Limb (tissue), 2 donors: Measurements from ENCODE around the gene COL23A1.

Experiments
- DNase-seq, 2 donors: peaks; one replicate each; pipeline ENCODE4 v3.0.0-alpha.2; 2016; ENCODE audit errors: extremely low spot score in 2 of 2

COL23A1 gene

GRCh38 chr5:178590141-178590923 lies at the start of gene COL23A1:
Gene COL23A1 (minus strand): TSS chr5:178590393.
- DNase-seq, result peak; percentile 69 to 84

GRCh38 chr5:178637356-178638074 lies 47.3 kb upstream of the COL23A1 start:
- no peak for DNase-seq

DNA sequence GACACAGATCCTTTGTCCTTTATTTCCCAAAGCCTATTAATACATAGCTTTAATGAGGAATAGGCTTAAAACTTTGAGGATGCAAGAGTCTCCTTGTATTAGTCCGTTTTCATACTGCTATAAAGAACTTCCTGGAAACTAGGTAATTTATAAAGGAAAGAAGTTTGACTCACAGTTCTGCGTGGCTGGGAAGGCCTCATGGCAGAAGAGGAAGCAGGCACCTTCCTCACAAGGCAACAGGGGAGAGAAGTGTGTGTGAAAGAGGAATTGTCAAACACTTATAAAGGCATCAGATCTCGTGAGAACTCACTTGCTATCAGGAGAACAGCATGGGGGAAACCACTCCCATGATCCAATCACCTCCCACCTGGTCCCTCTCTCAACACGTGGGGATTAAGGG lies 42.1 kb upstream of the COL23A1 start:
- DNase-seq, result no peak

- no peak for DNase-seq
These were observed 40.8 kb upstream of the COL23A1 start for GRCh38 chr5:178630951-178631350.

GRCh38 chr5:178630475-178630930 lies 40.3 kb upstream of the COL23A1 start:
- no peak for DNase-seq

- no peak for DNase-seq
These were observed 37.0 kb upstream of the COL23A1 start for GRCh38 chr5:178627259-178627598.

DNA sequence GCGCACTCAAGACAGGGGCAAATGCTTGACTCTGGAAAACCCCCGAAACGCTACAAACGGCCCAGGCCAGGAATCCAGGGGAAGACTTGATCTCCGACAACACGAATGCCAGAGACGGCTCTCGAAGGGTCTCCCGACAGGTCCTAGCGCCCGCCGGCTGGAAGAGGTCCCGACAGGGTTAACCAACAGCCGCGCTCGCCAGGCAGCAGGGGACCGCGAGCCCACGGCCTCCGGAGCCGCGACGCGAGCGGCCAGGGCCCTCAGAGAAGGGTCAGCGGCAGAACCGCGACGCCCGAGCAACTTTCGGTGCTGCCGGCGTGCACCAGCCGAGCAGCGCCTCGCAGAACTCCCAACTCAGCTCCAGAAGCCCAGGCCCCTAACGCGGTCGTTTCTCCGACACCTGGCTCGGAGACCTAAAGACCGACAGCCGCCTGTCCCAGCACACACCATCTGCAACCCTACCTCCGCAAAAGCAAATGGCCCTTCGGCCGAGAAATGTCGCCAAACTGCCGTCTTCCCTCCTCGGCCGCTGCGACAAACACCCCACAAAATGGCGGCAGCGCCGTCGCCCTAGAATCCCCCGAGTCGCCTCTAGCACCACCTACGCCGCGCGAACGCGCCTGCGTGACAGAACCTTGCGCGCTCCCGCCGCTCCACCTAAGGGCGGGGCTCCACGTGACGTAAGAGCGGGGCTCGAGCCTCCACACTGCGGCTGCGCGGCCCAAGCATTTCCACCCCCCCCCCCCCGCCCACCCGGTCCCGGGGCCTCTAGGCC lies 36.5 kb upstream of the COL23A1 start, which contains the start of gene CLK4:
Gene CLK4 (minus strand): TSS at position 567 of the 775 bp plus-strand sequence. CDS start 3,634 bp downstream, outside the sequence.
- DNase-seq, result peak; percentile 94 to 99

DNA sequence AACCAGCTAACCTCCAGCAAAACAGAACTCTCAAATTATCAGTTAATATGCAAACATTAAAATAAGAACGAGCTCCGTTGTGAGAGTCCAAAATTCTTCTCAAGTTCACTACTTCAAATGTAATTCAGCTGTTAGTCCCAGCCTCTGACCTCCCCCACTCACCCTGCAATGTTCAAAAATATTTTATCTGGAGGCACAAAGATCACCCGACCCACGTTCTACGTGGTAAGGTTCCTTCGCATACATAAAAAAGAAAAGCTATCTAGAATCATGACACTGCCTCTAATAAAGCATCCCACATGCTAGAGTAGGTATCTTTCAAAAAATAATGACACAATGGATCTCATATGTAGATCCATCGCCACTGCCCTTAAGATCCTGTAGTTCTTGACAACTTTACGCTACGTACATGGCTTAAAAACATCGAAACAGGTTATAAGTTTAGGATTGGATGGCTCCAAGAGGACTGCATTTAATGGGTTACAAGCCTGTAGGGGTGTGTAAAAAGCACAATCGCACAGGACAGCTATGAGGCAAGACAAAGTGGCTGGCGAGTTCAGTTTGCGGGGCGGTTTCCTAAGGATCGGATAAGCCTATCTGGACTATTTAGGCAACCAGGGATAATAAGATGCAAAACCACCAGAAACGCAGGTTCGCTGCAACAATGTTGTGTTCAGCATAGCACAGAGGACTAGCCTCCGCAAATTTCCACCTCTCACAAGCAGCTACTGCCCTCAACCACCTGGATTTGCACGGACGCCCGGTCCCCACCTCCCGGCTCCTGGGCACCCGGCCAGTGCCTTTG lies 35.7 kb upstream of the COL23A1 start:
- DNase-seq, result peak in 1 of 2 donors; percentile 10

- no peak for DNase-seq
These were observed 34.7 kb upstream of the COL23A1 start for GRCh38 chr5:178624631-178625546.

DNA sequence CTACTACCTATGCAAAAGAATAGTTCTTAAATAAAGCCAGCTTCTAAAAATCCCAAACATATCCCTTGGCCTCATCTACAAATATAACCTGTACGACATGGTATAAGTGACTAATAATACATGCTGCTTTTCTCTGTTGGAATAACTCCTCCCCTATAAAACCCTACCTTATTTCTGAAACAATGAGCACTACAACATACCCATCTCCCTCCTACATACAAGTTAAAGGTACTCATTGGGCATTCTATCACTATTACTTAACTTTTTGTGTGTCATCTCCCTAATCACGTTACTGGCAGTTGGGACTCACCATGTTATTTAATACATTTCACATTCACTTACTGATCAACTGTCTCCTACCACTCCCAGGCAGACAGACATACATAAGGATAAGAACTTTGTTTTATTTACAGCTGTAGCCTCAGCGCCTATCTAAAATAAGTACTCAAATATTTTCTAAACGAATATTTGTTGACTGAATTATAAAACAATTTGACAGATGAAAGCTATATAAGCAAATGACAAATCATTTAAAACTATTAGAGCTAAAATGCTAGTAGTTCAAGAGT lies 32.6 kb upstream of the COL23A1 start:
- no peak for DNase-seq

DNA sequence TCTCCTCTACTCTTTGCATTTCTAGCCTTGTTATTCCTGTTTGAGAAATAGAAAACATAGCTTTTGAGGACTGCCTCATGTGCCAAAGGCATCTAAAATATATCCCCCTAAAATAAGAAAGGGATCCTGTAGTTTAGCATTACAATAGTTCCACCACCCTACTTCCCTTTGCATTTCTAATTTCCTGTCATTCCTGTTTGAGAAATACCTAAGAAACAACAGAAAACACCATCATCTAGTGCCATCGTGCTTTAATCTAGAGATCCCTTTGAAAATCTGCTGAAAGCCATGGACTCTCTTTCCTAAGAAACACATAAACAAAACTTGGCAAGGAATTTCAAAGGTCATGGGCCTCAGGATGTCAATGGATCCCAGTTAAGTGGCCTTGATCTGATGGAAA lies 29.2 kb upstream of the COL23A1 start:
- no peak for DNase-seq

GRCh38 chr5:178612299-178612698 lies 22.1 kb upstream of the COL23A1 start:
- no peak for DNase-seq

DNA sequence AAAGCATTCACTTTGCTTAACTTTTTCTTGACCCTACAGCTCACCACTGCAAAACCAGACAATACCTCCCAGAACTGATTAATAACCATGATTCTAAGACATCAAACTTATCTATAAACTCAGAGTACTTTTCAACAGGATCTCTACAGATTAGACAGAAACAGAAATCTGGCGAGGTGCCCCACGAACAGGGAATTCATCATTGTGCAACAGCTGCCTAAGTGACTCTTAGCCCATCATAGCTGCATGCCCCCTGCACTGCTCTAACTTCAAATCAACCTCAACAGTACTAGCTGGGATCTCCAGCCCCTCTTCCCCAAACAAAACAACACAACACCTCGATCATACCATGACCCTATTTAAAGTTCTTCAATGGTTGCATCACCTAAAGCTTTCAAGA lies 16.1 kb upstream of the COL23A1 start:
- DNase-seq, result no peak

GRCh38 chr5:178605788-178606187 lies 15.6 kb upstream of the COL23A1 start:
- DNase-seq, result no peak

- DNase-seq, result no peak
These were observed 12.6 kb upstream of the COL23A1 start for GRCh38 chr5:178602752-178603151.

GRCh38 chr5:178595750-178596149 lies 5.6 kb upstream of the COL23A1 start:
- no peak for DNase-seq

DNA sequence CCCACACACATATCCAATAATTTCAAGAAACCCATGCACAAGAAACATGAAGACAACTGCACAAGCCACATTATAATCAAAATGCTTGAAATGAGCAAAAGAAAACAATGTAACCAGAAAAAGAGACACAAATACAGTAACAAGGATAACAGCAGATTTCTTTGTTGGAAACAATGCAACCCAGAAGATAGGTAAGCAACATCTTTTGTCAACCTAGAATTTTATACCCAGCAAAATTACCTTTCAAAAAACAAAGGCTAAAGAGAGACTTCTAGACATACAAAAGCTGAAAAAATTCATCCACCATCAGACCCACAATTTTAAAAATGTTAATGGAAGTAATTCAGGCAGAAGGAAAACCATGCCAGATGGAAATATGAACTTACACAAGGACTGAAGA lies 5.0 kb upstream of the COL23A1 start:
- no peak for DNase-seq

GRCh38 chr5:178590924-178591423 lies 781 bp upstream of the COL23A1 start:
- no peak for DNase-seq
